GM12872 (cell line): ENCODE data around the gene LIPJ.

Experiments used
- TF ChIP-seq, protein P1 (sequence below): IDR thresholded peaks from 3 replicates; pipeline ENCODE4 v1.5.1; 2011; ENCODE audit warnings: low read depth, mild to moderate bottlenecking, low read length, moderate library complexity; ENCODE audit not compliant: insufficient read depth

LIPJ gene

GRCh38 chr10:88562152-88562551, 24.4 kb upstream of the LIPJ start:
- TF ChIP-seq, protein P1, sequence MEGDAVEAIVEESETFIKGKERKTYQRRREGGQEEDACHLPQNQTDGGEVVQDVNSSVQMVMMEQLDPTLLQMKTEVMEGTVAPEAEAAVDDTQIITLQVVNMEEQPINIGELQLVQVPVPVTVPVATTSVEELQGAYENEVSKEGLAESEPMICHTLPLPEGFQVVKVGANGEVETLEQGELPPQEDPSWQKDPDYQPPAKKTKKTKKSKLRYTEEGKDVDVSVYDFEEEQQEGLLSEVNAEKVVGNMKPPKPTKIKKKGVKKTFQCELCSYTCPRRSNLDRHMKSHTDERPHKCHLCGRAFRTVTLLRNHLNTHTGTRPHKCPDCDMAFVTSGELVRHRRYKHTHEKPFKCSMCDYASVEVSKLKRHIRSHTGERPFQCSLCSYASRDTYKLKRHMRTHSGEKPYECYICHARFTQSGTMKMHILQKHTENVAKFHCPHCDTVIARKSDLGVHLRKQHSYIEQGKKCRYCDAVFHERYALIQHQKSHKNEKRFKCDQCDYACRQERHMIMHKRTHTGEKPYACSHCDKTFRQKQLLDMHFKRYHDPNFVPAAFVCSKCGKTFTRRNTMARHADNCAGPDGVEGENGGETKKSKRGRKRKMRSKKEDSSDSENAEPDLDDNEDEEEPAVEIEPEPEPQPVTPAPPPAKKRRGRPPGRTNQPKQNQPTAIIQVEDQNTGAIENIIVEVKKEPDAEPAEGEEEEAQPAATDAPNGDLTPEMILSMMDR, result no peak

- TF ChIP-seq, protein P1, result 0 out of 3 replicates have a peak, but pooled peaks have one; percentile 31
Observed at GRCh38 chr10:88565072-88565471, 21.5 kb upstream of the LIPJ start.

DNA sequence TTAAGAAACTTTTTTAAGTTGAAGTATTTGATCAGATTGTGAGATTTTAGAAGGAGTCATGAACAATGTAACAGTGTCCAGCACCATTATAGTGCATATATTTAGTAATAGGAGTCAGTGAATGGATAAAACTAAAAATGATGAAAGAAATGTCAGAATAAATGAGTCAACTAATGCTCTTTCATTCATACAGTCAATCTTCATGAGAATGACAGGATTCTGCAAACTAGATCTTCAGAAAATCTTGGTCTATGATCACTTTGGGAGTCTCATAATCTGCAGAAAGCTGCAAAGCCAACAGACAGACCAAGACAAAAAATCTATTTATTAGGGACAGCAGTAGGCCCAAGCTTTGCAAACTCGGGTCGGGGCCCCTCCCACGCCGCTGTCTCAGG, 4.2 kb upstream of the LIPJ start:
- TF ChIP-seq, protein P1, result no peak

GRCh38 chr10:88582806-88583583, 3.6 kb upstream of the LIPJ start, which contains the start of gene RNLS:
TSS of gene RNLS (minus strand) at chr10:88583318.
- TF ChIP-seq, protein P1, result peak; percentile 75

DNA sequence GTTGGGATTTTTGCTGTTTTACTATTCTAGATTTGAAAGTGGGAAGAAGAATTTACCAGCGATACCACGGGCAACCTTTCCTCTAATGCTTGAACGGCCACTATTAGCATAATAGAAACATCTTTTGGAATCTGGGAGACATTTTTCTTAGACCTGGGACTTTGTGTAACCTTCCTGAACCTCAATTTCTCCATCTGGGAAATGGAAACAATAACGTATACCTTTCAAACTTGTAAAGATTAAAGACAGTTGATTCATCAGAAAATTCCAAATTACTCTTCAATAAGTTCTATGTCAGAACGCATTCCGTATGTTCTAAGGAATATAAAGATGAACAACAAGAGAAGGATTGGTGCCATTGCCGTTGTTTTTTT, 3.0 kb upstream of the LIPJ start:
- TF ChIP-seq, protein P1, result no peak

- TF ChIP-seq, protein P1, result no peak
Observed at GRCh38 chr10:88592381-88592780, 5.8 kb downstream of the LIPJ start.

DNA sequence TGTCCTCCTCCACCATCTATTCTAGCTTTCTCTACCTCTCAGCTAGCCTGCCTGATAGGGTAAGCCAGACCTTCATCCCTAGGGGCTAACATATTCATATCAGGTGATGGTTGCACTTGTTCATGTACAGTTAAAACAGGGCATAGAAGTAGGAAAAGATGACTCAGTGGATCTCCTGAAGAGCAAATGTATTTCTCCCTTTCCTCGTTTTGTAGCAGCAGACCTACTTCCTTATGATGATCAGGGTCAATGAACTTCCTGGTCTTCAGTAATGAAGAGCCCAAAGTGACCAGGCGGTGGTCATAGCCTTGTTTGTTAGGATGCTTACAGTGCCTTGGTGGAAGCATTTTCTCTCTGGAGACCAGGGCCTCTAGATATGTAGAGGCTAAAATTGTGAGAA, 6.3 kb downstream of the LIPJ start:
- TF ChIP-seq, protein P1, result no peak
